Eye (tissue), 1 donor: Measurements from ENCODE around the gene ATP9B.
A peak's percentile ranks its signal among the peaks of the same experiment; 100 is the strongest.
"Not testable (repeated sequence)": the region's sequence is repeated elsewhere in the genome, so short reads cannot be mapped to it uniquely, and the experiment has no call there.

Experiments used
- DNase-seq: peaks from one replicate; pipeline ENCODE4 v3.0.0-alpha.2; 2015

ATP9B gene

GRCh38 chr18:79300413-79300812 is 231.2 kb downstream of the ATP9B start:
- DNase-seq, result no peak

GRCh38 chr18:79302120-79302519 is 232.9 kb downstream of the ATP9B start:
- DNase-seq, result no peak

- DNase-seq, result peak; percentile 92
Observed at GRCh38 chr18:79305911-79306310, 236.7 kb downstream of the ATP9B start.

- no peak for DNase-seq
Observed at GRCh38 chr18:79309614-79310358, 240.6 kb downstream of the ATP9B start.

- no peak for DNase-seq
Observed at GRCh38 chr18:79314838-79315388, 245.7 kb downstream of the ATP9B start.

- no peak for DNase-seq
Observed at GRCh38 chr18:79315596-79315995, 246.4 kb downstream of the ATP9B start.

GRCh38 chr18:79317703-79318102 is 248.5 kb downstream of the ATP9B start:
- no peak for DNase-seq

GRCh38 chr18:79318142-79318673 is 249.0 kb downstream of the ATP9B start:
- no peak for DNase-seq

GRCh38 chr18:79320216-79320850 is 251.1 kb downstream of the ATP9B start:
- DNase-seq, result no peak

- no peak for DNase-seq
Observed at GRCh38 chr18:79321625-79322405, 252.6 kb downstream of the ATP9B start.

GRCh38 chr18:79322441-79322840 is 253.2 kb downstream of the ATP9B start:
- no peak for DNase-seq

GRCh38 chr18:79323471-79323870 is 254.3 kb downstream of the ATP9B start:
- DNase-seq, result no peak

- no peak for DNase-seq
Observed at GRCh38 chr18:79326413-79327198, 257.4 kb downstream of the ATP9B start.

- DNase-seq, result no peak
Observed at GRCh38 chr18:79327199-79327721, 258.1 kb downstream of the ATP9B start.

- not testable (repeated sequence) for DNase-seq
Observed at GRCh38 chr18:79327915-79328314, 258.7 kb downstream of the ATP9B start.

- DNase-seq, result no peak
Observed at GRCh38 chr18:79328887-79329286, 259.7 kb downstream of the ATP9B start.

- no peak for DNase-seq
Observed at GRCh38 chr18:79329786-79330185, 260.6 kb downstream of the ATP9B start.

GRCh38 chr18:79332646-79333045 is 263.5 kb downstream of the ATP9B start:
- peak; percentile 74 for DNase-seq

- no peak for DNase-seq
Observed at GRCh38 chr18:79333046-79333445, 263.9 kb downstream of the ATP9B start.

GRCh38 chr18:79334496-79335233 is 265.5 kb downstream of the ATP9B start:
- DNase-seq, result no peak

GRCh38 chr18:79335833-79336360 is 266.7 kb downstream of the ATP9B start:
- no peak for DNase-seq
